22Rv1 (cell line): Measurements from ENCODE around the gene WNT7A.

Source experiments
- ZFX ChIP-seq: fragments of 450-650 bp; IDR thresholded peaks from 2 replicates; pipeline ENCODE4 v1.6.1; 2017; ENCODE audit warnings: antibody characterized with exemption, borderline replicate concordance
- TF ChIP-seq, protein P1 (sequence below): fragments of 450-650 bp; IDR thresholded peaks from 2 replicates; pipeline ENCODE4 v1.5.1; 2017; ENCODE audit warnings: mild to moderate bottlenecking

DNA sequence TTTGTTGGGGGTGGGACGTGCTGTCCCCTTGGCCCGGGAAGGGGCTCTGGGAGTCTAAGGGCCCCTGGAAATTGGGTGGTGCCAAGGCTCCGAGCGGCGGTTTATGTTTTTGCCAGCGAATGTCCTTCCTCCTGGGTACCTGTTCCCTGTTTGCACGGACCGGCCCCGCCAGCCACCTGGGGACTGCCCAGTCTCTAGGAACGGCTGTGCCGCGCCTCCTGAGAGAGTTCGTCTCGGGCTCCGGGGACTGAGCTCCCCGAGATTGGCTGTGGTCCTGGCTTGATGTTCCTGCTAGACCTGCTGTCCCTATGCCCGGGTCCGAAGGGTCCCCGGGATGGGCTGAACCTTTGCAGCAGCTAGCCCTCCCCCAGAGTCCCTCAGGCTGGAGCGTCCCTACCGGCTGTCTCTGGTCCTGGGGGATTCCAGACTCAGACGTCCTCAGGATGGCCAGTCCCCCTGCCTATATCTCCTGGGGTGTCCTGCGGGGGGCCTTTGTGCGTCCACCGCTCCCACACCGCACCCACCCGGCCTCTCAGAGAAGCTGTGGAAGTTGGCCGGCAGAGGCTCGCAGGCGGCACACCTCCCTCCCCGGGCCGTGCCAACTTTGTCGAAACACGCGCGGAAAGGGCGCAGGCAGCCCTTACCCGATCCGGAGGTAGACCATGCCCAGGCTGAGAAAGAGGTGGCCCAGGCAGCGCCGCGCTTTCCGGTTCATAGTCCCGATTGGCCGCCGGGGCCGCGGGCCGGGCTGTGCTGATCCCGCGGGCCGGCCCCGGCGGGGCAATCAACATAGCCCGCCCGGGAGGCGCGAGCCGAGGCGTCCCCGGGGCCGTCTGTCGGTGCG lies 547 bp downstream of the WNT7A start:
- TF ChIP-seq, protein P1, sequence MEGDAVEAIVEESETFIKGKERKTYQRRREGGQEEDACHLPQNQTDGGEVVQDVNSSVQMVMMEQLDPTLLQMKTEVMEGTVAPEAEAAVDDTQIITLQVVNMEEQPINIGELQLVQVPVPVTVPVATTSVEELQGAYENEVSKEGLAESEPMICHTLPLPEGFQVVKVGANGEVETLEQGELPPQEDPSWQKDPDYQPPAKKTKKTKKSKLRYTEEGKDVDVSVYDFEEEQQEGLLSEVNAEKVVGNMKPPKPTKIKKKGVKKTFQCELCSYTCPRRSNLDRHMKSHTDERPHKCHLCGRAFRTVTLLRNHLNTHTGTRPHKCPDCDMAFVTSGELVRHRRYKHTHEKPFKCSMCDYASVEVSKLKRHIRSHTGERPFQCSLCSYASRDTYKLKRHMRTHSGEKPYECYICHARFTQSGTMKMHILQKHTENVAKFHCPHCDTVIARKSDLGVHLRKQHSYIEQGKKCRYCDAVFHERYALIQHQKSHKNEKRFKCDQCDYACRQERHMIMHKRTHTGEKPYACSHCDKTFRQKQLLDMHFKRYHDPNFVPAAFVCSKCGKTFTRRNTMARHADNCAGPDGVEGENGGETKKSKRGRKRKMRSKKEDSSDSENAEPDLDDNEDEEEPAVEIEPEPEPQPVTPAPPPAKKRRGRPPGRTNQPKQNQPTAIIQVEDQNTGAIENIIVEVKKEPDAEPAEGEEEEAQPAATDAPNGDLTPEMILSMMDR: no peak
- no peak for TF ChIP-seq ZFX
